ENCODE measurements around the gene PHB1. TPM values are rescaled to one million over a fixed set of nuclear protein-coding genes. Genes with fewer than 3 reads are reported as not detected.

The PHB1 gene
- total RNA-seq, 1 experiment from 2014 or later, result 413 TPM

DNA sequence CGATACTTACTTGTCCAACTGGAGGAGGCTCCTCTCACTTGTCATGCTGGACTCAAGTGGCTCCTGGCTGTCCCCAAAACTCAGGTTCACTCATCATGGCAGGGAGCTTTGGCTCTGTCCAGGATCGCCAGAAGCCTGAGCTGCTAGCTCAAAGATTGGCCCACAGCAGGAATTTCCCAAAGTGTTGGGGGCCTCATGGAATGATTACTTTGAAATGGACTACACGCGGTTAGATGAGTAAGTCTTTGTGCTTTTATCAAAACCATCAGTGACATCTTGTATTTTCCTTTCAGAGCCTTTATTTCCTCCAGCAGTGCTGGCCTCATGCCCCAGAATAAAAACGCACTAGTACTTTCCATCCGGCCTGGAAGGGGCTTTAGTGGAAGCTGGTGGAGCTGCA is 29.2 kb upstream of the PHB1 start:
- Mint-ChIP-seq H3K4me3 (ENCODE audit: low read depth, unreplicated experiment) (no peak overlapping the region), H3K27me3 (ENCODE audit: unreplicated experiment) (peaks cover 100% of the 10 kb centered on the region), H3K9me3 (ENCODE audit: low read depth, unreplicated experiment) (no peaks in the 10 kb centered on the region), H3K36me3 (ENCODE audit: insufficient read depth, unreplicated experiment) (no peaks in the 10 kb centered on the region), H3K27ac (ENCODE audit: unreplicated experiment) (no peak overlapping the region), H3K4me1 (ENCODE audit: low read depth, unreplicated experiment) (no peaks in the 10 kb centered on the region)
- CTCF ChIA-PET, result interaction anchor here (1.7 kb wide), 1 partner anchor 36 kb away, joined by 4 read pairs; no protein-coding TSS in a partner anchor
- DNase-seq, result no peak
- BruUV-seq (replicated peaks), result no TSS peak
- intact Hi-C loops (cut with micrococcal nuclease; ENCODE audit: unreplicated experiment), result no loop called here
- TF ChIP-seq, protein P1, sequence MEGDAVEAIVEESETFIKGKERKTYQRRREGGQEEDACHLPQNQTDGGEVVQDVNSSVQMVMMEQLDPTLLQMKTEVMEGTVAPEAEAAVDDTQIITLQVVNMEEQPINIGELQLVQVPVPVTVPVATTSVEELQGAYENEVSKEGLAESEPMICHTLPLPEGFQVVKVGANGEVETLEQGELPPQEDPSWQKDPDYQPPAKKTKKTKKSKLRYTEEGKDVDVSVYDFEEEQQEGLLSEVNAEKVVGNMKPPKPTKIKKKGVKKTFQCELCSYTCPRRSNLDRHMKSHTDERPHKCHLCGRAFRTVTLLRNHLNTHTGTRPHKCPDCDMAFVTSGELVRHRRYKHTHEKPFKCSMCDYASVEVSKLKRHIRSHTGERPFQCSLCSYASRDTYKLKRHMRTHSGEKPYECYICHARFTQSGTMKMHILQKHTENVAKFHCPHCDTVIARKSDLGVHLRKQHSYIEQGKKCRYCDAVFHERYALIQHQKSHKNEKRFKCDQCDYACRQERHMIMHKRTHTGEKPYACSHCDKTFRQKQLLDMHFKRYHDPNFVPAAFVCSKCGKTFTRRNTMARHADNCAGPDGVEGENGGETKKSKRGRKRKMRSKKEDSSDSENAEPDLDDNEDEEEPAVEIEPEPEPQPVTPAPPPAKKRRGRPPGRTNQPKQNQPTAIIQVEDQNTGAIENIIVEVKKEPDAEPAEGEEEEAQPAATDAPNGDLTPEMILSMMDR (IDR thresholded peaks at IDR 0.05; ENCODE audit: unreplicated experiment), result no peak

DNA sequence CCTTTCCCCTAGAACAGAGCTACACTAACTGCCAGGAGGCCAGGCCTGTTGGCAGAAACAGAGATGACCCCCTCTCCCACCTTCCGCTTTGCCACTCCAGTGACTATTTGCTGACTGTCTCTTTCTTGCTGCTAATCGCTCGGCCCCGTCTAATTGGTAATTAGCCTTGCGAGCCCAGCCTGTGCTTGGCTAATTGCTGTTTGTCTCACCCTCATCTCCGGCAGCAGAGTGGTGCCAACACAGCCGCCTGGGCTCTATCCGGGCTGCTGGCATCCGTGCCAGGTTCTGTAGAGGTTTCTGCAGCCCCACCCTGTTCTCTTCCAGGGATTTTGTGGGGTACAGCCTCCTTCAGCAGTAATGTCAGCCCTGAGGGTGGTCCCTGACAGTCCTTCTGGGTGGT is 27.4 kb upstream of the PHB1 start:
- CTCF ChIA-PET, result interaction anchor here (1.7 kb wide), 1 partner anchor 34 kb away, joined by 4 read pairs; no protein-coding TSS in a partner anchor

DNA sequence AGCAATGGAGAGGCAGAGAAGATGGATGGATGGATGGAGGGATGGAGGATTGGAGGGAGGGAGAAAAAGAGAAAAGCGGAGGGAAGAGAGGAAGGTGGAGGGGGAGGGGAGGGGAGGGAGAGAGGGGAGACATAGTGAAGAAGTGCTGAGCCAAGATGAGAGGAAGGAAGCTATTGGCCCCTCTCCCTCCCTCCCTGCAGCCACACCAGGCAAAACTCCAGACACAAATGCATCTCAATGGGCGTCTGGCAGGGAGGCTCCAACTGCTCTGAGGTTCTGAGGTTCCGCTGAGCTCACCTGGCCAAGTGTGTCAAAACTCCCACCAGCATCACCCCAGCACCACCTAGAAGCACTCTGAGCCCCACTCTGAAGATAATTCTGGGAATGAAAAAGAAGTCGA is 26.9 kb upstream of the PHB1 start:
- CTCF ChIA-PET, result no interaction called here
- TF ChIP-seq, protein P1 (IDR thresholded peaks at IDR 0.05; ENCODE audit: unreplicated experiment), result no peak
- H3K4me1 Mint-ChIP-seq (ENCODE audit: low read depth, unreplicated experiment), result no peaks in the 10 kb centered on the region
- BruUV-seq (replicated peaks), result no TSS peak
- no peak overlapping the region for H3K27ac Mint-ChIP-seq (ENCODE audit: unreplicated experiment)
- intact Hi-C loops (cut with micrococcal nuclease; ENCODE audit: unreplicated experiment), result no loop called here
- H3K9me3 Mint-ChIP-seq (ENCODE audit: low read depth, unreplicated experiment), result no peaks in the 10 kb centered on the region
- DNase-seq, result no peak
- peaks cover 100% of the 10 kb centered on the region for H3K27me3 Mint-ChIP-seq (ENCODE audit: unreplicated experiment)
- no peaks in the 10 kb centered on the region for H3K36me3 Mint-ChIP-seq (ENCODE audit: insufficient read depth, unreplicated experiment)
- no peak overlapping the region for H3K4me3 Mint-ChIP-seq (ENCODE audit: low read depth, unreplicated experiment)

More for the DNA sequence above, 27.4 kb upstream of the PHB1 start:
- no peaks in the 10 kb centered on the region for H3K9me3 Mint-ChIP-seq (ENCODE audit: low read depth, unreplicated experiment)
- peaks cover 100% of the 10 kb centered on the region for H3K27me3 Mint-ChIP-seq (ENCODE audit: unreplicated experiment)
- TF ChIP-seq, protein P1 (IDR thresholded peaks at IDR 0.05; ENCODE audit: unreplicated experiment), result no peak
- H3K4me1 Mint-ChIP-seq (ENCODE audit: low read depth, unreplicated experiment), result no peaks in the 10 kb centered on the region
- intact Hi-C loops (cut with micrococcal nuclease; ENCODE audit: unreplicated experiment), result no loop called here
- no peak overlapping the region for H3K4me3 Mint-ChIP-seq (ENCODE audit: low read depth, unreplicated experiment)
- no peak for DNase-seq
- H3K36me3 Mint-ChIP-seq (ENCODE audit: insufficient read depth, unreplicated experiment), result no peaks in the 10 kb centered on the region
- no peak overlapping the region for H3K27ac Mint-ChIP-seq (ENCODE audit: unreplicated experiment)
- no TSS peak for BruUV-seq (replicated peaks)

DNA sequence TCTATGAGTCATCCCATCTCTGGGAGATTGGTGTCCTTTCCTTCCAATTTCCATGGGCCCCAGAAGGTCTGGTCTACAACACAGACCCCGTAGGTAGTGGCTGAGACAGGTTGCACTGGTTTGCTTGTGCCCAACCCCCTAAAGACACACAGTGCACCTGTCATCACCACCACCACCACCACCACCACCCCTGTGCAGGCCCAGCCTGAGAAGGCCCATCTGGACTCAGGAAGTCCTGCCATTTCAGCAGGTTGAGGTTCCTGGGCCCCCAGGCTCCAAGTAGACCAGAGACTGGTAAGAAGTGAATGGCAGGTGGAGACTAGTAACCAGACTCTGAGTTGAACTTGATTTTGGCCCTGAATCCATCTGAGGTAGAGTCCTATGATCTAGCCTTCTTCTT is 25.9 kb upstream of the PHB1 start:
- no peak for DNase-seq
- no TSS peak for BruUV-seq (replicated peaks)
- H3K27ac Mint-ChIP-seq (ENCODE audit: unreplicated experiment), result no peak overlapping the region
- H3K27me3 Mint-ChIP-seq (ENCODE audit: unreplicated experiment), result peaks cover 100% of the 10 kb centered on the region
- intact Hi-C loops (cut with micrococcal nuclease; ENCODE audit: unreplicated experiment), result no loop called here
- no peaks in the 10 kb centered on the region for H3K4me1 Mint-ChIP-seq (ENCODE audit: low read depth, unreplicated experiment)
- H3K36me3 Mint-ChIP-seq (ENCODE audit: insufficient read depth, unreplicated experiment), result no peaks in the 10 kb centered on the region
- CTCF ChIA-PET, result no interaction called here
- TF ChIP-seq, protein P1 (IDR thresholded peaks at IDR 0.05; ENCODE audit: unreplicated experiment), result no peak
- no peaks in the 10 kb centered on the region for H3K9me3 Mint-ChIP-seq (ENCODE audit: low read depth, unreplicated experiment)
- no peak overlapping the region for H3K4me3 Mint-ChIP-seq (ENCODE audit: low read depth, unreplicated experiment)
